AG09319 (cell line): ENCODE measurements around the gene NEDD4L.

Source experiments
- DNase-seq: peaks from one replicate; pipeline ENCODE4 v3.0.0-alpha.2; 2010; ENCODE audit warnings: low read depth; ENCODE audit errors: extremely low read depth
- TF ChIP-seq, protein P1 (sequence below): IDR thresholded peaks from 2 replicates; pipeline ENCODE4 v1.5.1; 2011; ENCODE audit warnings: low read depth, mild to moderate bottlenecking, inconsistent platforms, low read length, moderate library complexity

The NEDD4L gene

DNA sequence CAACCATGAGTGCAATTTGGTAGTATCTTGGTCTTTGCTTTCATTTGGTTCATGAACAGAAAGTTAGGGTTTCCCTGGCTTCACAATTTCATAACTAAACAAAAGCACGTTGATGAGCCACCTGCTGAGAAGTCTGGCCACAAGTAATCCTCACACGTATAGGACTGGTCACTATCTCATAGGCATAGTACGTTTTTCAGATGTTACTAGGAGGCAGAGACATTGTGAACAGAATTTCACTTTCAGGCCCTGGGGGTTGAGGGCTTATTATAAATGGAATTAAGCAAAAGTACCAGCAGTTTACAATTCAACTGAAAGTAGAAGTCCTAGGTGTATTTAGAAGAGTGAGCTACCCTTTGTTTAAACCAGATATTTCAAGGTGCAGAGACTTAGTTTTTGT is 307.8 kb downstream of the NEDD4L start:
- no peak for DNase-seq
- TF ChIP-seq, protein P1, sequence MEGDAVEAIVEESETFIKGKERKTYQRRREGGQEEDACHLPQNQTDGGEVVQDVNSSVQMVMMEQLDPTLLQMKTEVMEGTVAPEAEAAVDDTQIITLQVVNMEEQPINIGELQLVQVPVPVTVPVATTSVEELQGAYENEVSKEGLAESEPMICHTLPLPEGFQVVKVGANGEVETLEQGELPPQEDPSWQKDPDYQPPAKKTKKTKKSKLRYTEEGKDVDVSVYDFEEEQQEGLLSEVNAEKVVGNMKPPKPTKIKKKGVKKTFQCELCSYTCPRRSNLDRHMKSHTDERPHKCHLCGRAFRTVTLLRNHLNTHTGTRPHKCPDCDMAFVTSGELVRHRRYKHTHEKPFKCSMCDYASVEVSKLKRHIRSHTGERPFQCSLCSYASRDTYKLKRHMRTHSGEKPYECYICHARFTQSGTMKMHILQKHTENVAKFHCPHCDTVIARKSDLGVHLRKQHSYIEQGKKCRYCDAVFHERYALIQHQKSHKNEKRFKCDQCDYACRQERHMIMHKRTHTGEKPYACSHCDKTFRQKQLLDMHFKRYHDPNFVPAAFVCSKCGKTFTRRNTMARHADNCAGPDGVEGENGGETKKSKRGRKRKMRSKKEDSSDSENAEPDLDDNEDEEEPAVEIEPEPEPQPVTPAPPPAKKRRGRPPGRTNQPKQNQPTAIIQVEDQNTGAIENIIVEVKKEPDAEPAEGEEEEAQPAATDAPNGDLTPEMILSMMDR: no peak

DNA sequence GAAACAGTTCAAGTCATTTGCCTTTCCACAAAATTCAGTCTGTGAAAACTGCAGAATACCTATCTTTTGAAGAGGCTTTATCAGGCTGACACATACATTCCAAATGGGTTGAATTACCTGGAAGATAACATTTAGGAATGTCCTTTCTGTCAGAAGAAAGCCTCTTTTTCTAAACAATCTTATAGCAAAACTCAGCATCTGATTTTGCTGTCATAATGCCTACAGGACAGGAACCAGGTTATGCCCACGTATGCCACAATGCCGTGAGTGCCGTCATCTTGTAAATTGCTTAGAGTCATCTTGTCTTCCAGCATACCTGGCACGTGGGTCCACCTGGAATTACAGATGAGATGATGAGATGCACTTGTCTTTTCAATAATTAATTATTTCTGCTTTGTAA is 309.6 kb downstream of the NEDD4L start:
- DNase-seq: no peak
- TF ChIP-seq, protein P1: no peak

DNA sequence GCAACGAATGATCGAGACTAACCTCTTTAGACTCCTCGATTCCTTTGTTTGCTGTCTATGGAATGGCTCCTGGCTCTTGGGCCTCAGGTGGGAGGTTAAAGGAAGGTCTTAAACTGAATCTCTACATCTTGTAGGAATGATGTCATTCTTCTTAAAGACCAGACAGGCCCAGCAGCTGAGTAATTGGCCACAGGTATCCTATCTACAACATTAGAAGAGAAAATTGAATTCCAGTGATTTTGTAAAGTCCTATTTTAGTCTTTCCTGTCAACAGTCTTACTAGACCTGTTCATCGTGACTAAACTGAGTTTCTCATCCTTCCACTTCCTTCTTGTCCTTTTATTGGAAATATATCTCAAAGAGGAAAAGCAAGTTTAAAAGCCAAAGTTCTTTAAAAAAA is 310.0 kb downstream of the NEDD4L start:
- DNase-seq: no peak
- TF ChIP-seq, protein P1: no peak

DNA sequence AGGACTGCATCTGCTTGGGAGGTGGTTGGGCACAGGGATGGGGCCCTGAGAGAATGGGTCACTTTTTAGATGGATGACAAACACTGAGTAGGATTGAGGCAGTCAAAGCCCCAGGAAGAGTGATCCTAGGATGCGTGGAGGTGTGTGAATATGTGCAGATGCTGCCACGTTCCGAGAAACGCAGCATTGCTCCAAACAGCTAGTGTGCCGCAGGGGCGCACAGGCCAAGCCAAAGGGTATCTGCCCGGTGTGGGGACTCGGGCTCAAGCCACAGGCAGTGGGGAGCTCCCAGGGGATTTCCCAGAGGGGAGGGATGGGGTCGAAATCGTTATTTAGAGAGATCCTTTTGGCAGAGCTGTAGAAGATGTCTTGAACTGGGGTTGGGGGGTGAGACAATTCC is 310.8 kb downstream of the NEDD4L start:
- TF ChIP-seq, protein P1: no peak
- no peak for DNase-seq

DNA sequence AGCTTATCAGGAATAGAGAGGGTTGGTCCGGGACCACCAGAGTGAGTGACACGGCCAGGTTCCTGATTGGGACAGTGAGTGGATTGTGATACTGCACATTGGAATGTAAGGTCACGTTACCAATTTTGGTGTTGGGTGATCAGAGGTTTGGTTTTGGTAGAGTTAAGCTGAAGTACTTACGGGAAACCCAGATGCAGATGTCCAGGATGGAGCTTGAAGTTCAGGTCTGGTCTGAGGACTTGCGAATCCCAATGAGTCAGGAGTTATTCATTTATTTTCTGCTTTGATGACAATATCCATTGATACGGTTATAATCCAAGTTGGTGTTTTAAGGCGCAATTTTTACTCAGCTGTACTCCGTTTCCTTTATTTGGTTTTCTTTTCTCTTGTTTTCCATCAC is 311.2 kb downstream of the NEDD4L start:
- TF ChIP-seq, protein P1: no peak
- DNase-seq: no peak

DNA sequence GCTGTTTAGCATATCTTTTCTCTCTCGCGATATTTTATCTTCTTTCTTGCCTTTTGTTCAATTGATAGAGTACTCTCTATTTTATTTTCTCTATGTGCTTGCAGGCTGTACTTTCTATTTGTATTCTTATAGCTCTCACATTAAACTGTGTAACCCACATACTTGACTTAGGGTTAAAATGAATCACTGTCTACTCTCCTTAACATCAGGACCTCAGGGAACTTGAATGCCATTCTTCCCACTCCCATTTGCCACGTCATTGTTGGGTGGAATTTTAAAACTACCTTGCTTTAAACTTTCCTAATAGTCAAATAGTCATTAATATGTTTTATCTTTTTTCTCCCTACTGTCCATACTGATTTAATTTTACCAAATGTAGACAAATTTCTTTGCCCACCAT is 315.2 kb downstream of the NEDD4L start:
- no peak for DNase-seq
- TF ChIP-seq, protein P1: no peak

DNA sequence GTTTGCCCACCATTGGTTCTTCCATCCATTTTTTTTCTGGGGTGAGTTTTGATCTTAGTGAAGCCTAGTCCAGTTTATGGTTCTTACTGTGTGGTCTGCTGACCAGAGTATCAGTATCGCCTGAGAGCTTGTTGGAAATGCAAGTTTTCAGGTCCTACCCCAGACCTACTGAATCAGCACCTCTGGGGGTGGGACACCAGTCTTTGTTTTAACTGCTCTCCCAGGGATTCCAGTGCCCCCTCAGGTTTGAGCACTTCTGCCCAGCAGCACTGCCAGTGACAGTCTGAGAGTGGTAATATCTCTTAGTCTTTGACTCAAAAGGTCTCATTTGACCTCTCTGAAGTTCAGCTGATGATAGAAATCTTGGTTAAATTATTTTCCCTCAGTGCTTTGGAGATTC is 315.6 kb downstream of the NEDD4L start:
- DNase-seq: no peak

More for the DNA sequence above, 315.6 kb downstream of the NEDD4L start:
- TF ChIP-seq, protein P1: no peak
